Skeletal muscle cell (primary cell): ENCODE results near the gene ZNF417.
"Not testable (repeated sequence)": the region's sequence is repeated elsewhere in the genome, so short reads cannot be mapped to it uniquely, and the experiment has no call there.

Experiments
- DNase-seq: peaks from one replicate; pipeline ENCODE4 v3.0.0-alpha.2; 2010; ENCODE audit warnings: low read depth
- H3K4me3 ChIP-seq: 2 replicates; pipeline ENCODE4 v1.5.1; 2011; ENCODE audit warnings: low read depth, mild to moderate bottlenecking, control low read depth, low read length, moderate library complexity

ZNF417 gene

GRCh38 chr19:57916168-57916995 lies at the start of gene ZNF417:
Gene ZNF417 (minus strand): TSS chr19:57916592. CDS start chr19:57916411, 181 bp downstream.
- H3K4me3 ChIP-seq = peak within 1 kb of the TSS; percentile 83
- peak; percentile 82 for DNase-seq

- no peak for DNase-seq
- no peak overlapping the region for H3K4me3 ChIP-seq
These were observed 48.4 kb upstream of the ZNF417 start for GRCh38 chr19:57964761-57965160.

- no peak overlapping the region for H3K4me3 ChIP-seq
- DNase-seq = no peak
These were observed 45.4 kb upstream of the ZNF417 start for GRCh38 chr19:57961785-57962184.

GRCh38 chr19:57954996-57955395 lies 38.6 kb upstream of the ZNF417 start:
- H3K4me3 ChIP-seq = no peak overlapping the region
- no peak for DNase-seq

- DNase-seq = no peak
- no peak overlapping the region for H3K4me3 ChIP-seq
These were observed 33.3 kb upstream of the ZNF417 start for GRCh38 chr19:57949702-57950101.

GRCh38 chr19:57949296-57949695 lies 32.9 kb upstream of the ZNF417 start:
- no peak for DNase-seq
- no peak overlapping the region for H3K4me3 ChIP-seq

GRCh38 chr19:57947419-57948134 lies 31.2 kb upstream of the ZNF417 start, which contains the start of gene ZNF256:
Gene ZNF256 (minus strand): TSS chr19:57947706. CDS start chr19:57947474, 232 bp downstream.
- DNase-seq = peak; percentile 83
- peak within 1 kb of the TSS; percentile 97 for H3K4me3 ChIP-seq

- H3K4me3 ChIP-seq = peak overlapping the region; percentile 97
These were observed 30.7 kb upstream of the ZNF417 start for GRCh38 chr19:57947088-57947418.

GRCh38 chr19:57946316-57946715 lies 29.9 kb upstream of the ZNF417 start:
- no peak for DNase-seq
- H3K4me3 ChIP-seq = peak overlapping the region; percentile 97

More at GRCh38 chr19:57947088-57947418, 30.7 kb upstream of the ZNF417 start:
- DNase-seq = no peak

- no peak overlapping the region for H3K4me3 ChIP-seq
These were observed 25.2 kb upstream of the ZNF417 start for GRCh38 chr19:57941593-57941992.

GRCh38 chr19:57935731-57936130 lies 19.3 kb upstream of the ZNF417 start:
- H3K4me3 ChIP-seq = no peak overlapping the region

More at GRCh38 chr19:57941593-57941992, 25.2 kb upstream of the ZNF417 start:
- DNase-seq = no peak

GRCh38 chr19:57934820-57935665 lies 18.7 kb upstream of the ZNF417 start, which contains the start of gene ZNF418:
Gene ZNF418 (minus strand): TSS chr19:57935402. CDS start chr19:57933822, 1,580 bp downstream.
- H3K4me3 ChIP-seq = peak within 1 kb of the TSS; percentile 88
- peak; percentile 55 for DNase-seq

More at GRCh38 chr19:57935731-57936130, 19.3 kb upstream of the ZNF417 start:
- no peak for DNase-seq

GRCh38 chr19:57927587-57927986 lies 11.2 kb upstream of the ZNF417 start:
- DNase-seq = no peak
- no peak overlapping the region for H3K4me3 ChIP-seq

GRCh38 chr19:57914531-57914930 lies 1.9 kb downstream of the ZNF417 start:
- H3K4me3 ChIP-seq = no peak overlapping the region

GRCh38 chr19:57907394-57907793 lies 9.0 kb downstream of the ZNF417 start:
- no peak overlapping the region for H3K4me3 ChIP-seq
- no peak for DNase-seq

More at GRCh38 chr19:57914531-57914930, 1.9 kb downstream of the ZNF417 start:
- no peak for DNase-seq

- no peak overlapping the region for H3K4me3 ChIP-seq
- DNase-seq = no peak
These were observed 11.1 kb downstream of the ZNF417 start for GRCh38 chr19:57905258-57905657.

GRCh38 chr19:57903618-57904184 lies 12.7 kb downstream of the ZNF417 start:
- no peak overlapping the region for H3K4me3 ChIP-seq
- no peak for DNase-seq

- no peak for DNase-seq
- H3K4me3 ChIP-seq = no peak overlapping the region
These were observed 16.1 kb downstream of the ZNF417 start for GRCh38 chr19:57900311-57900710.

GRCh38 chr19:57890706-57891105 lies 25.7 kb downstream of the ZNF417 start:
- not testable (repeated sequence) for H3K4me3 ChIP-seq, DNase-seq
